NCI-H774 (cell line): Measurements from ENCODE around the gene CRYZ.
"Not testable (repeated sequence)": the region's sequence is repeated elsewhere in the genome, so short reads cannot be mapped to it uniquely, and the experiment has no call there.

Experiments used
- DNase-seq: peaks from one replicate; lab custom pipeline; 2025; lab: John Stamatoyannopoulos, UW

CRYZ gene, protein sequence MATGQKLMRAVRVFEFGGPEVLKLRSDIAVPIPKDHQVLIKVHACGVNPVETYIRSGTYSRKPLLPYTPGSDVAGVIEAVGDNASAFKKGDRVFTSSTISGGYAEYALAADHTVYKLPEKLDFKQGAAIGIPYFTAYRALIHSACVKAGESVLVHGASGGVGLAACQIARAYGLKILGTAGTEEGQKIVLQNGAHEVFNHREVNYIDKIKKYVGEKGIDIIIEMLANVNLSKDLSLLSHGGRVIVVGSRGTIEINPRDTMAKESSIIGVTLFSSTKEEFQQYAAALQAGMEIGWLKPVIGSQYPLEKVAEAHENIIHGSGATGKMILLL

DNA sequence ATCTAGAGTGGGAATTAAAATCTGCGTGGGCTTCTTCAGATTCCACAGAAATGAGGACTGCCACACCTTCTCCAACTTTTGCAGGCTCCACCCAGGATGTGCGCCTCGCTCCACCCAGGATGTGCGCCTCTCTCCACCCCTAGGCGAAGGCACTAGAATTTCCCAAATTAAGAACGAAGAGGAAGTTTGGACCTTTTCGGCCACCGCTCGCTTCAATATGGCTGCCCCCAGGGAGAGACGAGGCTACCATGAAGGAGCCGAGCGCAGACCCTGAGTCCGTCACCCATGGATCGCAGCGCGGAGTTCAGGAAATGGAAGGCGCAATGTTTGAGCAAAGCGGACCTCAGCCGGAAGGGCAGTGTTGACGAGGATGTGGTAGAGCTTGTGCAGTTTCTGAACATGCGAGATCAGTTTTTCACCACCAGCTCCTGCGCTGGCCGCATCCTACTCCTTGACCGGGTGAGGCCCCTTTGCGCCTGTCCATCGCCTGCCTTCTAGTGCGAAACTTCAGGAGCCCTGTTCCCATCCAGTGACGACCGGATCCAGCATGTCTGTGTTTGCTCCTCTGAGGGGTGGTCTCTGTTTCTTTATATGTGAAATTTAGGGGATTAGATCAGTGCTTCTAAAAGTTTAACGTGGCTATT, at the start of gene CRYZ, which contains the start of gene TYW3:
TSS of gene CRYZ (minus strand) at position 91 of the 644 bp plus-strand sequence. CDS start 8,229 bp downstream, outside the sequence.
TSS of gene TYW3 (plus strand) at position 193 of the 644 bp plus-strand sequence. CDS start at position 286, 93 bp downstream.
- DNase-seq, result peak; percentile 88

DNA sequence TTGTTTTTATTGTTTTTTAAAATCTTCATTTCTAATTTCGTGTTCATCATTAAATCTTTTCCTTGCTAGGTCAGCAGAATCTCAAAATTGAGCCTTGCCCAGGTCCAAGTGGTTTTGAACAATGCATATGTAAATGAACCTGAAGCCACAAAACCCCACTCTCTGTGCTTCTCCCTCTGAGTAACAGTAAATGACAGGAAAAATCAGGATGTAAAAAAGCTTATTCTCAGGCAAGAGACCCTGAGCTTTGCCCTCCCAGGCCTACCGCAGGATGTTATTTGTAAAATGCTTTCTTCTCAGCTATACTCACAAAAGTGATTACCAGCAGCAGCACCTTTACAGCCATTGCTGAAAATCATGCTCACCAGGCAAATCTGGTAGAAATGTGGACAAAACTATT, 47.7 kb upstream of the CRYZ start:
- no peak for DNase-seq

DNA sequence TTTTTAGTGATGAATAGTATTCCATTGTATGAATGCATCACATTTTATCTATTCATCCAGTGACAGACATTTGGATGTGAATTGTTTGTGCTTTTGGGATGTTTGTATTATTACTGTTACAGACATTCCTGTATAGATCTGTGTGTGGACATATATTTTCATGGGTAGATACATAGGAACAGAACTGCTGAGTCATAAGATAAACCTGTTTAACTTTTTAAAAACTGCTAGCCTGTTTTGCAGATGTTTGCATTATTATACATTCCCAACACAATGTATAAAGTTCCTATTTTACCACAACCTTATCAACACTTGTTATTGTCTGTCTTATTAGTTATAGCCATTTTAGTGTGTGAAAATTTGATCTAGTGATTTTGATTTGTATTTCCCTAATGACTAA, 46.9 kb upstream of the CRYZ start:
- DNase-seq, result no peak

DNA sequence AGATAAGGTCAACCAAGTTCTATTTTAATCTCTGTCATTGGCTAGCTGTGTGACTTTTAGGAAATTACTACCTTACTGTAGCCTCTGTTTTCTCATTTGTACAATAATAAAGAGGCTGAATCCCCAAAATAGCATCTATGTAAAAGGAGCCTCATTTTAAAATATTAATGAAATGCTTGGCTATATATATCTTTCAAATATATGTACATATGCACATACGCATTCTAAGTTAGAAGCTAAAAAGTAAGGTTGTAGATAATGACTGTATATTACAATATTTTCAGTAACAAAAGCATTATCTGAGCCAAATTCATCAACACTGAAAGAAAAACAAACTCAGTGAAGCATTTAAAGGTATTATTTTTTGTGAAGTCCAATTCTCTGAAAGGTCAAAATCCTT, 44.7 kb upstream of the CRYZ start:
- no peak for DNase-seq

DNA sequence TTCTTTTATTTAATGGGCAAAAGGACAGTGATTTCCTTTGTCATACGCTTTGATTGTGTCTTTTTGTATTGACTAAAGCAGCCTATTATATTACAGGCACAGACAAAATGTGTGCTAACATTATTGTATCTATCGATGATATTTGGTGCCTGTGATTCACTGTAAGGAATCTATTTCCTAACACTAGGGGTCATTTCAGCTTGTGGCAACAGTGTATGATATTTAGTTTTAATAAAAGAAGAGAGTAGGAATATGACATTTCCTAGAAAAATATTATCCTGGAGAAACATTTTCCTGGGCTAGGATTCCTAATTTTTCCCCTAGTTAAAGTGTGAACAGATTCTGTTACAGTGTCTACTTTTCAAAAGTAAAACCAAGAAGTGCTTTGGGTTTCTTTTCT, 42.9 kb upstream of the CRYZ start:
- DNase-seq, result no peak

DNA sequence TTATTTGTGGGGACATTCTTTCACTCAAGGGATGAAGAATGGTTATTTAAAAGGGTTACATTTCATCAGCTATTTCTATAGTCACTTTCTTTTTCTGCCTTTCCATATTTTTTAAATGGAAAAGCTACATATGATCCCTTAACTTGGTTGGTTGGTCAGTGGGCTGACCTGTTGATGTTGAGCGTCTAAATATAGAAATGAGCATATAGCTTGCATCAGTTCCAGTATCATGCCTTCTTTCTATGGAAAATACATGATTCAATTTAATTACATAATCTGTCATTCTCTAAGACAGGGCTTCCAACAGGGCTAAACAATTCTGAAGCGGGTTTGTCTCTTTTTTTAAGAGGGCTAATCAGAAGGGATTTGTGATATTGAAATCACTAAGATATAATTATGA, 40.7 kb upstream of the CRYZ start:
- no peak for DNase-seq

DNA sequence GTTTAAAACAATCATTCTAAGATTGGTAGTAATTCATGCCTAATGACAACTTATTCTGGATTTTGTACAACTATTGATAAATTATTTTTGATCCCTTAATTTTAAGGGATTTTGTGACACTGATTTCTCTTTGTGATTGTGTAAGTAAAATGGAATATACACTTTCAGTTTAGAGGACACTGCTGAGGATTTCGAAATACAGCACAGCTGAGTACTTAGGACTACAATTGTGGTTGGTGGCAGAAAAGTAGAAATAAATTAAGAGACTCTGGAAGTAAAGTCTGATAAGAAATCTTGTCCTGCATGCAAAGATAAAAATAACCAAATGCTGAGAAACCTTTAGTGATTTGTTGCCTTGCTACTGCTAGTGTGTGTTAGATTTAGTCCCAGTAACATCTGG, 40.1 kb upstream of the CRYZ start:
- no peak for DNase-seq

DNA sequence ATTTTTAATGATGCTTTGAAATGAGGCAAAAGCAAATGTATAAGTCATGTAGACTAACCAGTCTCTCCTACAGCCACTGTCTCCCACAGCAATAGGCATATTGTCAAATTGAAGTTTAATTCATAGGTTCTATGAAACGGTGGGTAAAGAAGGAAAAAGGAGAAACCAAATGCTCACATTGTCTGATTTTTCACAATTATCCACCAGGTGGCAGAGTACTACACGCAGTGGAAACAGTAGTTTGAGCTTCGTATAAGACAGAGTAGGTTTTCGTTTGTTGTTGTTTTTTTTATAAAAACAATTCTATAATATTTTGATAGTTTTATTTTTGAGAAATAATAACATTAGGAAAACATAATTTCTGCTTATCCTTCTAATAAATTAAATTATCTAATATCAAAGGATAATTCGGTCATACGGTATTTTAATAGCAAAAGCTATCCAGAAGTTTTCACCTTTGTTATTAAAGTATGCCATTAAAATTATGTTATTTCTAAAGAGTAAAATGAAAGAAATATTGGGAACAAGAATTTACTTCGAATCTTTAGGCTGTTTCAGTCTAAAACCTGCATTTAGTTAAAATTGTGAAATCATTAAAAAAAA, 39.2 kb upstream of the CRYZ start:
- peak; percentile 55 for DNase-seq

DNA sequence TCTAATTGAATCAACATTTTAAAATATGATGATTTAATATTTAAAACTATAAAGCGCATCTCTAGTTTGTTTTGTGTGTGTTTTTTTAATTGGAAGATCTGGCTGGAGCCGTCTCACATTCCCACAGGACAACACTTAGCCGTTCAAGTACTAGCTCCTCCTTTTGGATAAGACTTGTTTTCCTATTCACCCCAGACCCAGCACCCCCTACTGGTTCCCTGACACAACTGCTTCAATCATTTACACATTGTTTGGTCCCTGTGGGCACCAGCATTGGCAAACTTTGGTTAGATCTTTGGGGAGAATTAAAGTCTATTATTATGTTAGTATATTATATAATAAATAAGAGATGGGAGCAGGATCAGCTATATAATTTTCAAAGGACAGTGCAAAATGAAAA, 34.6 kb upstream of the CRYZ start:
- DNase-seq, result no peak

DNA sequence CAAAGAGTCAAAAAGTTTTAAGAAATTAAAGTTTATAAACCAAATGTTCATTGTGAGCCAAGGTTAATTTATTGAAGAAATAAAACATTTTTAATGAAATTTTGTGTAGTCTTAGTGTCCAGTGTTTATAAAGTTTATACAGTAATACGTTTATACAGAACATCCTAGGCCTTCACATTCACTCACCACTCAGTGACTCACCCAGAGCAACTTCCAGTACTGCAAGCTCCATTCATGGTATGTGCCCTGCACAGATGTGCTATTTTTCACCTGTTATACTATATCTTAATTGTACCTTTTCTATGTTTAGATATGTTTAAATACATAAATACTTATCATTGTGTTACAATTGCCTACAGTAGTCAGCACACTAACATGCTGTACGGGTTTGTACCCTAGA, 33.7 kb upstream of the CRYZ start:
- DNase-seq, result no peak

DNA sequence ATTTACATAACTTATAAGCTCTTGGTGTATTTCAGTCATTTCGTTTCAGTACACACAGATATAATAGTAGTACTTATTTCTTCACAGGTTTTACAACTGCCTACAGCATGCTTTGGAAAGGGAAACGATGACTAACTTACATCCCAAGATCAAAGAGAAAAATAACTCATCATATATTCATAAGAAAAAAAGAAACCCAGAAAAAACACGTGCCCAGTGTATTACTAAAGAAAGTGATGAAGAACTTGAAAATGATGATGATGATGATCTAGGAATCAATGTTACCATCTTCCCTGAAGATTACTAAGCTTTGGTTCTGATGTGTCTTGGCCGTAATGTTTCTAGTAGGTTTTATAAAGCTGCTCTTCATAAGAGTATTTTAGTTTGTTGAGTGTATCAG, 31.0 kb upstream of the CRYZ start:
- DNase-seq, result no peak

DNA sequence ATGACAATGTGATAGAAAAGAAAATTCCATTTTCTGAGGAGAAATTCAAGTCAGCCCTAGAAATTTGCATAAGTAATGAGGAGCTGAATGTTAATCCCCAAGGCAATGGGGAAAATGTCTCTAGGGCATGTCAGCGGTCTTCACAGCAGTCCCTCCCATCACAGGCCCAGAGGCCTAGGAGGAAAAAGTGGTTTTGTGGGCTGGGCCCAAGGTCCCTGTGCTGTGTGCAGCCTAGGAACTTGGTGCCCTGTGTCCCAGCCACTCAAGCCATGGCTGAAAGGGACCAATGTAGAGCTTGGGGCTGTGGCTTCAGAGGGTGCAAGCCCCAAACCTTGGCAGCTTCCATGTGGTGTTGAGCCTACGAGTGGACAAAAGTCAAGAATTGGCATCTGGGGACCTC, 23.8 kb upstream of the CRYZ start:
- not testable (repeated sequence) for DNase-seq

DNA sequence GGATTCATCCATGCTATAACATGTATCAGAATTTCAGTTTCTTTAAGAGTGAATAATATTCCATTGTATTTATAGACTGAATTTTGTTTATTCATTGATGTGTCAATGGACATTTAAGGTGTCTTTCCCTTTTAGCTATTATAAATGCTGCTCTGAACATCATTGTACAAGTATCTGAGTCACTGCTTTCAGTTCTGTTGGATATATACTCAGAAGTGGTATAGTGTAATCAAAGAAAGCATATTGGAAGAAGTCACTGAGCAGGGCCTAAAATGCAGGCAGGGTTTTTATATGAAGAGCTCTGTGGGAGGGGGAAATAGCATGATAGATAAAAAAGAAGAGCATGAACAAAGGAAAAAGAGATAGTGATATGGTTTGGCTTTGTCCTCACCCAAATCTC, 22.6 kb upstream of the CRYZ start:
- no peak for DNase-seq

DNA sequence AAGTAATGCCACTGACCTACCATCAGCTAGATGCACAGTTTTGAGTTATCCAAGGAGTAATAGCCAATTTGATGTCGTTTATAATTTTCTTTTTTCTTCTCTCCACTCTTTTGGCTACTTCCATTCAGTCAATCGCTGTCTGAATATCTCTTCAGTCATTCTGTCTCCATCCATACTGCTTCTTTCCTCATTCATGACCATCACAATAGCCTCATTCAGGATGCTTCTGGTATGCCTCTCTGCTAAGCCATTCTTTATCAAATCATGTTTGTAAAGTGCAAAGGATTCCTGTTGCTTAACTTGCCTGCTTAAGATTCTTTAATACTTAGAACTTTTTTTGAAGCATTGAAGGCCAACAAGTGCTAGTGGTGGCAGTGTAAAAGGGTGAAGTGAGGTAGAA, 20.3 kb upstream of the CRYZ start:
- DNase-seq, result no peak

DNA sequence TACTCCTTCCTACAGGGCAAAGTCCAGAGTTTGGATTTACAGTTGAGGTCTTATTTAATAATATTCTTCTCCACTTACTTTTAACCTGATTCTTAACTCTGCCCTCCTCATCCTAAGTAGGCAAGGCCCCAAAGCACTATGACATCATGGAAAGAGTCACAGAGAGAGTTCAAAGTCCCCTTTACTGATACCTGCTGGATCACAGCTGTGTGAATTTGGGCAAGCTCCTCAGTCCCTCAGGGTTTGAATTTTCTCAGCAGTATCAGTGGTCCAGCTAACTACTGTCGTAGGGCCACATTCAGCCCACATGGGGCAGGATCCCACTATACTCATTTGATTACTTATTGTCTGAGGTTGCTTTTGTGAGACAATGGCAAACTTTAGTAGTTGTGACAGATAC, 16.1 kb upstream of the CRYZ start:
- no peak for DNase-seq

DNA sequence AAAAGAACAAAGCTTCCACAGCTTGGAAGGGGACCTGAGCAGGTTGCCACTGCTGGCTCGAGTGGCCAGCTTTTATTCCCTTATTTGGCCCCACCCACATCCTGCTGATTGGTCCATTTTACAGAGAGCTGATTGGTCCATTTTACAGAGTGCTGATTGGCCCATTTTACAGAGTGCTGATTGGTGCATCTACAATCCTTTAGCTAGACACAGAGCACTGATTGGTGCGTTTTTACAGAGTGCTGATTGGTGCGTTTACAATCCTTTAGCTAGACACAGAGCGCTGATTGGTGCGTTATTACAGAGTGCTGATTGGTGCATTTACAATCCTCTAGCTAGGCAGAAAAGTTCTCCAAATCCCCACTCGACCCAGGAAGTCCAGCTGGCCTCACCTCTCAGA, 12.4 kb upstream of the CRYZ start:
- DNase-seq, result not testable (repeated sequence)

DNA sequence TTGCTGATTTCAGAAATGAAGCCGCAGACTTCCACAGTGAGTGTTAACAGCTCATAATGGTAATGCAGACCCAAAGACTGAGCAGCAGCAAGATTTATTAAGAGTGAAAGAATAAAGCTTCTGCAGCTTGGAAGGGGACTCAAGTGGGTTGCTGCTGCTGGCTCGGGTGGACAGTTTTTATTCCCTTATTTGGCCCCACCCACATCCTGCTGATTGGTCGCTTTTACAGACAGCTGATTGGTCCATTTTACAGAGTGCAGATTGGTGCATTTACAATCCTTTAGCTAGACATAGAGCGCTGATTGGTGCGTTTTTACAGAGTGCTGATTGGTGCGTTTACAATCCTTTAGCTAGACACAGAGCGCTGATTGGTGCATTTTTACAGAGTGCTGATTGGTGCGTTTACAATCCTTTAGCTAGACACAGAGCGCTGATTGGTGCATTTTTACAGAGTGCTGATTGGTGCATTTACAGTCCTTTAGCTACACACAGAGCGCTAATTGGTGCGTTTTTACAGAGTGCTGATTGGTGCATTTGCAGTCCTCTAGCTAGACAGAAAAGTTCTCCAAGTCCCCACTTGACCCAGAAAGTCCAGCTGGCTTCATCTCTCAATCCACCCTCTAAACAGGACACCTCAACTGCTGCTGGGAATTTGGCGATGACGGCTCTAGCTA, 7.6 kb upstream of the CRYZ start:
- not testable (repeated sequence) for DNase-seq

DNA sequence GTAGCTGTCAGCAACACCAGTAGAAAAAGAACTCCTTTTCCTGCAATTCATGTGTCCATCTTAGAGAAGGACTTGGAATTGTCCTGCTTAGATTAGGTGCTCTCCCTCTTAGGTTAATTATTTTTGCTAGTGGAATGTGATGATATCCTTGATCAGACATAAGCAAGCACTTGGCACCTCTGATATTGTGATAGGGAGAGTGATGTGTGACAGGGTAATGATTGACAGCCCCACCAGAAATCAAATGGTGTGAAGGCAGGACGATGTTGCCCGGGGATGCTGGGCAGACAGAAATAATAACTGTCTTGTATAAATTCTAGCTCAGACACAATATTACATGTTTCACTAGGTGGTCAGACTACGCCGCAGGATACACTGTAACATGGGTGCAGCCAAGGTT, 4.5 kb upstream of the CRYZ start:
- no peak for DNase-seq

DNA sequence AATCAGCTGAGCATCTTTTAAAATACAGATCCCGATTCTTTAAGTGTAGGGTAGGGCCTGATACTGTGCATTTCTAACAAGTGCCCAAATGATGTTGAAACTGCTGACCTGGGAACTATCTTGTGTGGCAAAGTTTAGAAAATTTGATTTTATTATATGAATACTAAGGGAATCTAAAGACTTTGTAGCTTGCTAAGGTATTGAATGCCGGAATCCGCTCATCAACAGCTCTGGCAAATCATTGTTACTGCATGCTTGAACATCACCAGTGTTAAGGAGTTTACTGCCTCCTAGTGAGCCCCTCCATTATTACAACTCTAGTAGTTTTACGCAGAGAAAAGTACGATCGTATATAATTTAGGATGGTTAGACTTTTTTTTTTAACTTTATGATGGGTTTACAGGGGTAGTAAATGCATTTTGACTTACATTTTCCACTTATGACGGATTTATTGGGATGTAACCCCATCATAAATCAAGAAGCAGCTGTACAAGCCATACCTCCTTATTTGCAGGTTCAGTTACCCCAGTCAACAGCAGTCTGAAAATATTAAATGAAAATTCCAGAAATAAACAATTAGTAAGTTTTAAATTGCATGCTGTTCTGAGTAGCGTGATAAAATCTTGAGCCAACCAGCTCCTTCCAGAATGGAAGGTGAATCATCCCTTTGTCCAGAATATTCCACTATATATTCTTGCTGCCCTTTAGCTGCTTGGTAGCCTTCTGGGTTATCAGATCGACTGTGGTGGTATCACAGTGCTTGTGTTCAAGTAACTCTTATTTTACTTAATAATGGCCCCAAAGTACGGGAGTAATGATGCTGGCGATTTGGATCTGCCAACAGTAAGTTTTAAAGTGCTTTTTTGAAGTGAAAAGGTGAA, 994 bp upstream of the CRYZ start:
- peak; percentile 54 for DNase-seq

DNA sequence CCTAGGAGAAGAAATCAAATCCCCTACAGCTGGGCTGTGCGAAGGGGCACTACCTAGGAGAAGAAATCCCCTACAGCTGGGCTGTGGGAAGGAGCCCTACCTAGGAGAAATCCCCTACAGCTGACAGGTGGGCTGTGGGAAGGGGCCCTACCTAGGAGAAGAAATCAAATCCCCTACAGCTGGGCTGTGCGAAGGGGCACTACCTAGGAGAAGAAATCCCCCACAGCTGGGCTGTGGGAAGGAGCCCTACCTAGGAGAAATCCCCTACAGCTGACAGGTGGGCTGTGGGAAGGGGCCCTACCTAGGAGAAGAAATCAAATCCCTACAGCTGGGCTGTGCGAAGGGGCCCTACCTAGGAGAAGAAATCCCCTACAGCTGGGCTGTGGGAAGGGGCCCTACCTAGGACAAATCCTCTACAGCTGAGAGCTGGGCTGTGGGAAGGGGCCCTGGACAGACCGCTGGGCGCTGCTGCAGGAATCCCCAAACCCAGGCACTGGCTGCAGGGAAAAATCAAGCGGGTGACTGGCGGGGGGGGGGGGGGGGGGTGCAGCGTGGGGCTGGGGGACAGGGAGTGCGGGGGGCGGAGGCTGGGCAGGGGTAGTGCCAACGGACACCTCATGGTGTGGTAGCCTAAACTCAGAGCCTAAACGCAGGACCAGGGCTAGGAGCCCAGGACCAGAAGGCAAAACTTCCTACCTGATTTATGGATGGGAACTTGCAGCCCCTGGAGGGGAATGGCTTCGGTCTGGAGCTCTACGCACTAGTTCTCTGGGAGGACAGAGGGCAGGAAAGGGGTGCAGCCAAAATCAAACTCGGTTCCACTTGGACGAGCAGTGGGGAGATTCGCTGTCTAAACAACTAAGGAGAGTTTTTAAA, 541 bp downstream of the CRYZ start:
- not testable (repeated sequence) for DNase-seq
